Tibial nerve (tissue), 4 donors: ENCODE results near the gene DNAJC5G.

Experiments
- CTCF ChIP-seq, 5 experiments: fragments of 200-600 bp in 3 of 5; fragments of 450-650 bp in 2 of 5; sonication (generic) in 3 of 5; IDR thresholded peaks; one replicate each; pipeline ENCODE4 v1.5.1; 2016 to 2019; ENCODE audit warnings: antibody characterized with exemption in 5 of 5, mild to moderate bottlenecking in 3 of 5, moderate library complexity in 2 of 5
- EP300 ChIP-seq, 2 donors: sonication (generic); formaldehyde crosslinking; IDR thresholded peaks; one replicate each; pipeline ENCODE4 v1.6.1; 2017; ENCODE audit warnings: antibody characterized with exemption in 2 of 2, mild to moderate bottlenecking in 1 of 2
- POLR2A ChIP-seq, 2 donors: fragments of 450-650 bp; IDR thresholded peaks; one replicate each; pipeline ENCODE4 v1.6.1; 2017; ENCODE audit warnings: antibody characterized with exemption in 2 of 2, mild to moderate bottlenecking in 2 of 2, moderate library complexity in 2 of 2

GRCh38 chr2:27242614-27242951, 32.6 kb upstream of the DNAJC5G start:
- TF ChIP-seq CTCF (IDR thresholded peaks at IDR 0.05) (no peak), POLR2A (IDR thresholded peaks at IDR 0.05) (no peak), EP300 (IDR thresholded peaks at IDR 0.05) (no peak)
